OCI-LY3 (cell line): ENCODE results near the gene SYDE1.

Source experiments
- H2AFZ ChIP-seq: fragments of 200-600, 300-600 bp; shearing (Covaris generic); 2 replicates; pipeline ENCODE4 v1.6.0; 2014; ENCODE audit warnings: antibody characterized with exemption, low read depth, low read length
- H3K27ac ChIP-seq: fragments of 200-600, 300-600 bp; sonication (generic); 2 replicates; pipeline ENCODE4 v1.5.1; 2014; ENCODE audit warnings: mild to moderate bottlenecking, low read length, moderate library complexity, mixed read lengths
- H3K27me3 ChIP-seq: fragments of 200-600, 300-600 bp; sonication (generic); 2 replicates; pipeline ENCODE4 v1.6.1; 2014; ENCODE audit warnings: low read depth, low read length, mixed read lengths
- H3K36me3 ChIP-seq: fragments of 200-600, 300-600 bp; sonication (generic); replicated peaks from 2 replicates; pipeline ENCODE3; 2014; ENCODE audit warnings: low read depth, low read length, mixed read lengths
- H3K4me1 ChIP-seq: fragments of 300-600, 200-600 bp; sonication (generic); 2 replicates; pipeline ENCODE4 v1.6.1; 2014; ENCODE audit warnings: low read length, mixed read lengths
- H3K4me2 ChIP-seq: fragments of 200-600, 300-600 bp; sonication (generic); 2 replicates; pipeline ENCODE4 v1.6.1; 2014; ENCODE audit warnings: low read length, mixed read lengths
- H3K4me3 ChIP-seq: fragments of 300-600, 200-600 bp; sonication (generic); 2 replicates; pipeline ENCODE4 v1.5.1; 2014; ENCODE audit warnings: antibody characterized with exemption, mild to moderate bottlenecking, low read length, moderate library complexity
- H3K79me2 ChIP-seq: fragments of 300-600, 200-600 bp; shearing (Covaris generic); 2 replicates; pipeline ENCODE4 v1.6.1; 2014; ENCODE audit warnings: mild to moderate bottlenecking, low read length, mixed read lengths
- H3K9ac ChIP-seq: fragments of 300-600, 200-600 bp; shearing (Covaris generic); 2 replicates; pipeline ENCODE4 v1.6.0; 2014; ENCODE audit warnings: mild to moderate bottlenecking, low read length, moderate library complexity
- H3K9me3 ChIP-seq: fragments of 200-600, 300-600 bp; shearing (Covaris generic); 2 replicates; pipeline ENCODE4 v1.6.1; 2014; ENCODE audit warnings: low read length, mixed read lengths; ENCODE audit not compliant: insufficient read depth
- H4K20me1 ChIP-seq: fragments of 200-600, 300-600 bp; sonication (generic); 2 replicates; pipeline ENCODE4 v1.6.1; 2016; ENCODE audit warnings: low read length, mixed read lengths; ENCODE audit not compliant: insufficient read depth
- CTCF ChIP-seq: fragments of 200-600, 300-600 bp; sonication (generic); IDR thresholded peaks from 2 replicates; pipeline ENCODE4 v1.5.1; 2014; ENCODE audit warnings: antibody characterized with exemption, low read length, low read depth
- EZH2phosphoT487 ChIP-seq: fragments of 200-600 bp; shearing (Covaris generic); IDR thresholded peaks from 2 replicates; pipeline ENCODE4 v1.6.1; 2018; ENCODE audit warnings: antibody characterized with exemption, mixed run types, low read depth

The SYDE1 gene

GRCh38 chr19:15141143-15141542, 33.9 kb downstream of the SYDE1 start:
- H3K4me1 ChIP-seq: no peaks in the 10 kb centered on the region
- H3K9me3 ChIP-seq: peaks cover 9% of the 10 kb centered on the region; the same call in 1 of the 2 replicates
- no peaks in the 10 kb centered on the region for H3K36me3 ChIP-seq
- H3K79me2 ChIP-seq: no peaks in the 10 kb centered on the region
- no peak overlapping the region for H3K9ac ChIP-seq
- no peak overlapping the region for H3K4me3 ChIP-seq
- H4K20me1 ChIP-seq: no peaks in the 10 kb centered on the region
- no peak overlapping the region for H2AFZ ChIP-seq
- H3K27me3 ChIP-seq: peaks cover 19% of the 10 kb centered on the region; the same call in 1 of the 2 replicates
- no peak overlapping the region for H3K27ac ChIP-seq
- TF ChIP-seq EZH2phosphoT487 (no peak), CTCF (no peak)
- H3K4me2 ChIP-seq: no peak overlapping the region

- Histone ChIP-seq H3K4me1 (no peaks in the 10 kb centered on the region), H2AFZ (no peak overlapping the region), H3K4me2 (no peak overlapping the region), H3K9me3 (peaks cover 9% of the 10 kb centered on the region; the same call in 1 of the 2 replicates), H4K20me1 (no peaks in the 10 kb centered on the region), H3K4me3 (no peak overlapping the region), H3K36me3 (no peaks in the 10 kb centered on the region), H3K79me2 (no peaks in the 10 kb centered on the region), H3K9ac (no peak overlapping the region), H3K27ac (no peak overlapping the region), H3K27me3 (peaks cover 13% of the 10 kb centered on the region)
- TF ChIP-seq EZH2phosphoT487 (no peak), CTCF (no peak)
Observed at GRCh38 chr19:15142313-15142712, 35.1 kb downstream of the SYDE1 start.

- peaks cover 22% of the 10 kb centered on the region for H3K27me3 ChIP-seq
- TF ChIP-seq EZH2phosphoT487 (no peak), CTCF (no peak)
- H3K27ac ChIP-seq: no peak overlapping the region
- H3K79me2 ChIP-seq: no peaks in the 10 kb centered on the region
- no peak overlapping the region for H3K4me3 ChIP-seq
- no peaks in the 10 kb centered on the region for H3K4me1 ChIP-seq
- H3K4me2 ChIP-seq: no peak overlapping the region
- H3K9ac ChIP-seq: no peak overlapping the region
- H4K20me1 ChIP-seq: no peaks in the 10 kb centered on the region
- 0 out of 2 replicates have a peak, but pooled peaks cover 9% of the 10 kb centered on the region for H3K9me3 ChIP-seq
- H3K36me3 ChIP-seq: no peaks in the 10 kb centered on the region
- no peak overlapping the region for H2AFZ ChIP-seq
Observed at GRCh38 chr19:15144046-15144646, 36.9 kb downstream of the SYDE1 start.

DNA sequence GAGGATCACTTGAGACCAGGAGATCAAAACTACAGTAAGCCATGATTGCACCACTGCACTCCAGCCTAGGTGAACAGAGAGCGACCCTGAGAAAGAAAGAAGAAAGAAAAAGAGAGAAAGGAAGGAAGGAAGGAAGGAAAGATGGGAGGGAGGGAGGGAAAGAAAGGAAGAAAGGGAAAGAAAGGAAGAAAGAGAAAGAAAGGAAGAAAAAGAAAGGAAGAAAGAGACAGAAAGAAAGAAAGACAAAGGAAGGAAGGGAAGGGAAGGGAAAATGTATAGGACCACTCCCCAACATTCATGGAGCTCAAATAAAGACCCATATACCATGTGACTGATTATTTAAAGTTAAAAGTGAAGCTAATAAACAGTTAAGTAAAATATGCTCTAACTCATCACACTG, 39.9 kb downstream of the SYDE1 start:
- no peaks in the 10 kb centered on the region for H3K36me3 ChIP-seq

More for the DNA sequence above, 39.9 kb downstream of the SYDE1 start:
- no peaks in the 10 kb centered on the region for H3K9me3 ChIP-seq
- no peak overlapping the region for H3K4me2 ChIP-seq
- H3K79me2 ChIP-seq: no peaks in the 10 kb centered on the region
- no peaks in the 10 kb centered on the region for H3K4me1 ChIP-seq
- TF ChIP-seq EZH2phosphoT487 (no peak), CTCF (no peak)
- H4K20me1 ChIP-seq: no peaks in the 10 kb centered on the region
- H3K4me3 ChIP-seq: no peak overlapping the region
- H3K27ac ChIP-seq: no peak overlapping the region
- peaks cover 33% of the 10 kb centered on the region for H3K27me3 ChIP-seq
- H2AFZ ChIP-seq: no peak overlapping the region
- no peak overlapping the region for H3K9ac ChIP-seq
